H54 (cell line): Measurements from ENCODE around the gene CENPV.

ENCODE experiments used
- DNase-seq: peaks from one replicate; pipeline ENCODE4 v3.0.0; 2011; ENCODE audit warnings: low spot score, mixed read lengths; ENCODE audit not compliant: insufficient read length
- FAIRE-seq: peaks from 3 replicates; lab custom pipeline; 2011; peaks lifted over from hg19 to GRCh38; lab: Jason Lieb, UNC
- POLR2A ChIP-seq: IDR thresholded peaks from 2 replicates; pipeline ENCODE4 v1.6.1; 2011; ENCODE audit warnings: low read depth, mild to moderate bottlenecking, low read length

Gene CENPV

DNA sequence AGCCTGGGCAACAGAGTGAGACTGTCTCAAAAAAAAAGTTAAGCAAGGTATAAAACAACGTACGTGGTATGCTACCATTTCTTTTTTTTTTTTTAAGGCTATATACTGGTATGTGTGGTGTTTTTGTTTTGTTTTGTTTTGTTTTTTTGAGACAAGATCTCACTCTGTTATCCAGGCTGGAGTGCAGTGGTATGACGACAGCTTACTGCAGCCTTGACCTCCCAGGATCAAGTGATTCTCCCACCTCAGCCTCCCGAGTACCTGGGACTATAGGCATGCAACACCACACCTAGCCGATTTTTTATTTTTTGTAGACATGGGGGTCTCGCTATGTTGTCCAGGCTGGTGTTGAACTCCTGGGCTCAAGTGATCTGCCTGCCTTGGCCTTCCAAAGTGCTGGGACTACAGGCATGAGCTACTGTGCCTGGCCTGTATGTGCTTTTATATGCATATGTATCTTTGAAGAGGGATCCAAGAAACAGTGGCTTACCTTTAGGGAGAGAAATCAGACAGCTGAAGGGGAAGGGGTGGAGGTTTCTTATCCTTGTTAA is 6.5 kb downstream of the CENPV start:
- TF ChIP-seq POLR2A = no peak
- FAIRE-seq = no peak
- DNase-seq = no peak

DNA sequence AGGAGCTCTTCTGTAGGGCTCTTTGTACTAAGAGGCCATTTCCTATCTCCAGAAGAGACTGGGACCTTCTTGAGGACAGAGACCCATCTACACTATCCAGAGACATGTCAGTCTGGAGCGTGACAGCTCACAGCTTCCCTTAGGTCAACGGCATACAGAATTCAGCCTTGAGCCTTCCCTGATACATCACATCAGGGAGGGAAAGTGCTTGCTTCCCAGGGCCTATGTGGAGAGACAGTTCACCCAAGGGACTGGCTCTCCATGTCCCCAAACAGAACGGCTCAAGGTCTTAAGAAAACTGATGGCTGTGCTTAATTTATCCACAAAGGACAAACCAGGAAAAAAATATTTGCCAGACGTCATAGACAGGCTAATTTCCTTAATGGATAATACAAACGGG is 7.7 kb downstream of the CENPV start:
- TF ChIP-seq POLR2A = no peak
- FAIRE-seq (no peak), DNase-seq (no peak)

DNA sequence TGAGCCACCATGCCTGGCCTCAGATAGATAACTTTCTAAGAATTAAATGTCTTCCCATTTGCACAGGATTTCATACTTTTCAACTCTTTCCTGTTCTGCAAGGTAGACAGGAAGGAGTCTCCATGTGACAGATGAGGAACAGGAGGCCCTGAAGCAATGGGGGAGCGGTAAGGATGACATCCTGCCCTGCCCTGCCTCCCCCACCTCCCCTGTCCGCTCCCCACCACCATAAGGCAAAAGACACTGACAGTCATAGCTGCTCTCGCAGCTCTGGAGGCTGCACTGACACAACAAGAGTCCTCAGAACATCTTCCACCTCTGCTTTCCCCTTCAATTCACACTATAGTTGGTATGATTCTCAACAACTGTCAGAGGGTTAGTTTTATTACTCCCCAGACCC is 9.7 kb downstream of the CENPV start:
- TF ChIP-seq POLR2A = no peak
- no peak for FAIRE-seq
- no peak for DNase-seq

DNA sequence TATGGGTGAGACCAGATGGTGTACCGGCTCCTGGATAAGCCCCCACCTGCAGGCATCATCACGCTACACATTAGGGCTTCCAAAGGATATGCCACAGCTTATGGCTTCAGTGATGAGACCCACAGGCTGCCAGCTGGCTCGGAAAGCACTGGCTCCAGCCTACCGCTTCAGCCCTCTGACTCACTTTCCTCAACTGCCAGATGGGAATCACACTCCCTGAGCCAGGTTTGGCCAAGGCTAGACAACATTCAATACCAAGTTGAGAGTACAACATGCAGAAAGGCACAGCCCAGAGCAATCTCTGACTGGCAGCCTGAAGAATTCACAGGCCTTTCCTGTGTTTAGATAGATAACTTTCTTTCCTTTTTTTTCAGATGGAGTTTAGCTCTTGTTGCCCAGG is 10.3 kb downstream of the CENPV start:
- no peak for DNase-seq
- no peak for TF ChIP-seq POLR2A
- FAIRE-seq = no peak

DNA sequence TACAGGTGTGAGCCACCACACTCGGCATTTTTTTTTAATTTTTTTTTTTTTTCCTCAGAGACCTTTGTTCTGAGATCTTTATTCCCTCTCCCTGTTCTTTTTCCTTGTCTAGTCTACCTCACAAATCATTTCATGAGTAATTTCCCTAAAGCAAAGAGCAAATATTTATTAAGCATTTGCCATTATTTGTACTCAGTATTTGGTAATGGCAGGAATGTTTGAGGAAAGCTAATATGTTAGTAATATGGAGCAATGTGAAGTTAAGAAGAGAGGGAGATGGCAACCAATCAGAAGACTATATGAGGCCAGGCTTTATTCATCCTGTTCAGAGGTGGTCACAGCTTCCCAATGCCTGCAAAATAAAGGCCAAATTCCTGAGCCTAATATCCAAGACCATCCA is 13.3 kb downstream of the CENPV start:
- no peak for TF ChIP-seq POLR2A

DNA sequence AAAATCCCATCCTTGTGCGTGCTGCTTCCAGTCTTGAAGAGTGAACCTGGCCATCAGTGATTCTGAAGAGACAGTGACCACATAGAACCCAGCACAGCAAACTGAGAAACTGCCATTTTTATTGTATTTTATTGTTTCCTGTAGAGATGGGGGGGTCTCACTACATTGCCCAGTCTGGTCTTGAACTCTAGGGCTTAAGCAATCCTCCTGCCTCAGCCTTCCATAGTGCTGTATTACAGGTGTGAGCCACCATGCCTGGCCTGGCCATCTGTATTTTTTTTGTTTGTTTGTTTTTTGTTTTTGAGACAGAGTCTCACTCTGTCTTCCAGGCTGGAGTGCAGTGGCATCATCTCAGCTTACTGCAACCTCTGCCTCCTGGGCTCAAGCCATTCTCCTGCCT is 13.9 kb downstream of the CENPV start:
- FAIRE-seq = no peak
- no peak for DNase-seq
- no peak for TF ChIP-seq POLR2A

More for the DNA sequence above, 13.3 kb downstream of the CENPV start:
- no peak for FAIRE-seq
- no peak for DNase-seq

DNA sequence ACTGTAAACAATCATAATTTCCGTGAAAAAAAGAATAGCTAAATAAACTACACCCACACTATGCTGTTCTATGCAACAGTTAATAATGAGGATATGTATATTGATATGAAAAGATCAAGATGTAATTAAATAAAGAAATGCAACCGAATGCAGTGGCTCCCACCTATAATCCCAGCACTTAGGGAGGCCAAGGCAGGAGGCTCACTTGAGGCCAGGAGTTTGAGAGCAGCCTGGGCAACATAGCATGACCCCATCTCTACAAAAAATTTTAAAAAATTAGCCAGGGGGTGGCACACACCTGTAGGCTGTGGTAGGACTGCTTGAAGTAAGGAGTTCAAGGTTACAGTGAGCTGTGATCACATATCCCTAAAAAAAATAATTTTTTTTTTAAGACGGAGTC is 14.9 kb downstream of the CENPV start:
- no peak for DNase-seq
- no peak for FAIRE-seq
- TF ChIP-seq POLR2A = no peak

DNA sequence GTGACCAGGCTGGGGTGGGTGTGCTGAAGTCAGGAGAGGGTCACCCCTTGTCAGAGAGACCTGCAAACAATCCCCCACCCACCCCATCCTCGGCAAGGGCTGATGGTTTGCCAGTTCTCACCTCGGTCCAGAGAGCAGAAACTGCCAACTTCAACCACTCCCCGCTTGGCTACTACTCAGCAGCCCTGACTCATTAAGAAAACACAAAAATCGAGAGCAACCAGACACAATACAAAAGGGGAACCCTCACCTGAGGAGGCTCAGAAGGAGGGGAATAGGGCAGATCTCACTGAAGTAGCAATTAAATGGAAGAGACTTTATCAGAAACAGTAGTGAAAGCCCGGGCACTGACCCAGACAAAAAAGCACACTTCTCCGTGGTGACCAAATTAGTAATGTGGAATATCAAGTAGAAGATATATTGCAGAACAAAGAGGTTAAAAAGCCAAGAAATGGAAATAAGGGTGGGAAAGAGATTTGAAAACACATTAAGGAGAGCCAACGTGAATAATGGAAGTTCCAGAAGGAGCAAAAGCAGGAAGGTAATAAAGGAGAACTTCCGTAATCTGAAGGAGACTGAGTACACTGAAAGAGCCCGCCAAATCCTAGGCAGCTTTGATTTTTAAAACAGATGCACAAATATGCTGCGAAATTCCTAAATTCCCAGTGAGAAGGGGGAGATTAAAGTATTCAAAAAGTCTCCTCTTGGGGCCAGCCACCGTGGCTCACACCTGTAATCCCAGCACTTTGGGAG is 23.6 kb downstream of the CENPV start:
- DNase-seq (peak; percentile 66), FAIRE-seq (peak; percentile 90)

DNA sequence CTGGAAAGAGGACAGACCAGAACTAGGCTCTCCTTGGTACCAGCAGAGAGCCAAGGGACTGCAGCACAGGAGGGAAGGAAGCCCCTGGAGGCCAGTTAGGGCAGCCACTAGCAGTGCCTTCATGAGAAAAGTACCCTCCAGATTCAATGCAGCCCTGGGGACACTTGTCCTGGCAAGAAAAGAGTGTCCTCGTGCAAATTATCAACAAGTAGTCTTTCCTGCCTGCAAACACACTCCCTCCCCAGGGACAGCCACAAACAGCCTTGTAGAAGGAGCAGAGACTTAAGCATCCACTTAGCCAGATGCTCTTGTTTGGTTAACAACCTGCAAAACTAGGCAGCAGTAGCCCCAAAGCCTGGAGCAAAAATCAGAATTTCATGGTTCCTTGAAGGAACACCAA is 24.3 kb downstream of the CENPV start:
- no peak for DNase-seq
- no peak for FAIRE-seq
- no peak for TF ChIP-seq POLR2A

More for the DNA sequence above, 23.6 kb downstream of the CENPV start:
- no peak for TF ChIP-seq POLR2A

DNA sequence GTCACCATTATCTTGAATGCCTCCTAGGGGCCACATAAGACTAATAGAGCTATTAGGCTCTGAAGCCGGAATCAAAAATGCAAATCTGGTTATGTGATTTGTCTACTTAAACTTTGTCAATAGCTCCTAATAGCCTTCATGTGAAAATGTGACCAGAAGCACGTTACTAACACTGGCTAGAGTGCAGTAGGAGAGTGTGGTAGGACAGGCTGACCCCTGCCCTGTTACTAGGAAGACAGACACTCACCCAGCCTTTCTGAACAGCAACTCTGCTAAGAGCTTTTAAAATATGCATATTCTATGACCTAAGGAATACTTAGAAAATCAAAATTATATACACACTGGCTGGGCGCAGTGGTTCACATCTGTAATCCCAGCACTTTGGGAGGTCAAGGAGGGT is 26.3 kb downstream of the CENPV start:
- FAIRE-seq = no peak
- TF ChIP-seq POLR2A = no peak
- no peak for DNase-seq

DNA sequence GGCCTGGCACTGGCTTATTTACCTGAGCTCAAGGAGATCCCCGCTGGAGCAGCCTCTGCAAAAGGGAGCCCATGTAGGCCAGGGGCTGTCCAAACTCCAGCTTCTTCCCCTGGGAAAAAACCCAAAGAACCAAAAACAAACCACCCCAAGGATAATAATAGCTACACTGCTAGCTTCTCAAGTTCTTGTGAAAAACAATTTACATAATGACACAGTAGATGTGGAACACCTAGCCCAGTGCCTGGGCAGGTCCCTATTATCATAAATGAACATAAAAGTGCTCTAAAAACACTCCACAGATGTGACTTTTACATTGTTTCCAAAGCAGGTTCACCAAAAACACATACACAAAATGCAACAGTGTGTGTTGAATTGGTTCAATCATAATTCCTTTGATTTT is 27.3 kb downstream of the CENPV start:
- FAIRE-seq = no peak

DNA sequence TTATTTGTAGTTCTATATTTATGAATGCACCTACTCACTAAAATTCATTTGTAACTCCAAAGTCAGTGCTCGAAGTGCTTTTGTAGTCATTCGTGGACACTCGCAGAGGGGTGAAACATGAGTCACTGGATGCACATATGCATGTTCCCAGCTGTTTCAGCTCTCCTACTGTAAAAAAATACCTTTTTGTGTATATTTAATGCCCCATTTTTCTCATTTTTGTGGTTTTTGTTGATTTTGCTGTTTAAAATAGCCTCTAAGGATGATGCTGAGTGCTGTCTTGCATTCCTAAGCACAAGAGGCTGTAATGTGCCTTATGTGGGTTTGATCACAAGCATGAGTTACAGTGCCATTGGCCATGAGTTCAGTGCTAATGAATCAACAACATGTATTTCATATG is 30.6 kb downstream of the CENPV start:
- FAIRE-seq (no peak), DNase-seq (no peak)
- no peak for TF ChIP-seq POLR2A

More for the DNA sequence above, 27.3 kb downstream of the CENPV start:
- DNase-seq = no peak
- no peak for TF ChIP-seq POLR2A

DNA sequence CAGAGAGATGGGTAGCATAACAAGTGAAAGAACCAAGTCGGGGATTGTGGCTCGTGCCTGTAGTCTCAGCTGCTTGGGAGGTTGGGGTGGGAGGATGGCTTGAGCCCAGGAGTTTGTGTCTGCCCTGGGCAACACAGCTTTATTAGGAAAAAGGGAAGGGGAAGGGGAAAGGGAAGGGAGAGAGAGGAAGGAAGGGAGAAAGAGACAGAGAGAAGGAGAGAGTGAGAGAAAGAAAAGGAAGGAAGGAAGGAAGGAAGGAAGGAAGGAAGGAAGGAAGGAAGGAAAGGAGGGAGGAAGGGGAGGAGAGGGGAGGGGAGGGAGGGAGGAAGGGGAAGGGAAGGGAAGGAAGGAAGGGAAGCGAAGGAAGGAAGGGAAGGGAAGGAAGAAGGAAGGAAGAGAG is 33.3 kb downstream of the CENPV start:
- DNase-seq = no peak
- no peak for TF ChIP-seq POLR2A
- no peak for FAIRE-seq

DNA sequence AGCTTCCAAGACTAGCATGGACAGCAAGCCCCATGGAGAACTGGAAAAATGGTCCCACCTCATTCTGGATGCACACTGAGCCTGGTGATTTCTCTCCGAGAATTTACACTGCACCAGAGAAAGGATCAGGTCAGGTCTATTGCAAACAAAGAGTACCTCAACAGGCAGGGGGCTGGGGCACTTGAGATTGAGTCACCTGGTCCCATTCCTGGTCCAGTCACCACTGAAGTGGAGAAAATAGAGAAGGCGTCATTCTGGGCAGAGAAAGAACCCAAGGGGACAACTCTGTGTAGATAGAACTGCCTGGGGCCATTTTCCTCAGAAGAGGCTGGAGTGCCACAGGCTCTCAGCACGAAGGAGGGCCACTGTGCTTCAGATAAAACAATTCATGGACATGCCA is 38.4 kb downstream of the CENPV start:
- DNase-seq (no peak), FAIRE-seq (no peak)
- TF ChIP-seq POLR2A = no peak

DNA sequence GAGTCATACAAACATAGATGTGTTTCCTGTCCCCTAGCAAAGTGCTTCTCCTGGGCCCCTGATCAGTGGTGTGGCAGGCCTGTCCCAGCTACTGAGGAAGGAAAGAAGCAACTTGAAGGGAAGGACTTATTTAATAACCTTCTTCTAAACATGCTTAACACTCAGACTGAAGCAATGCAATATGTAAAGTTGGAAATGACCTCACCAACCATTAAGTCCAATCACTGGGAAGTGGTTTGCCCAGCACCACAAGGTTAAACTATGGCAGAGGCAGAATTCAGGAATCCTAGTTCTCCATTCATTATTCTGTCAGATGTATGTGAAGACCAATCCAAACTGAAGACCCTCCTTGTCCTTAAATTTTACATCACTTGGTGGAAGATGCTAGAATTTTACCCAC is 39.1 kb downstream of the CENPV start:
- no peak for DNase-seq
- no peak for TF ChIP-seq POLR2A
- FAIRE-seq = no peak
